Measurements from ENCODE around the gene CCDC85C. TPM values are rescaled to one million over a fixed set of nuclear protein-coding genes. Genes with fewer than 3 reads are reported as not detected.

Gene CCDC85C
- total and polyA plus RNA-seq, 2 of the 8 experiments (the other 6 are each of a cell fraction or from before 2014, with no cell fraction given), result 16.8 to 35.8 TPM

DNA sequence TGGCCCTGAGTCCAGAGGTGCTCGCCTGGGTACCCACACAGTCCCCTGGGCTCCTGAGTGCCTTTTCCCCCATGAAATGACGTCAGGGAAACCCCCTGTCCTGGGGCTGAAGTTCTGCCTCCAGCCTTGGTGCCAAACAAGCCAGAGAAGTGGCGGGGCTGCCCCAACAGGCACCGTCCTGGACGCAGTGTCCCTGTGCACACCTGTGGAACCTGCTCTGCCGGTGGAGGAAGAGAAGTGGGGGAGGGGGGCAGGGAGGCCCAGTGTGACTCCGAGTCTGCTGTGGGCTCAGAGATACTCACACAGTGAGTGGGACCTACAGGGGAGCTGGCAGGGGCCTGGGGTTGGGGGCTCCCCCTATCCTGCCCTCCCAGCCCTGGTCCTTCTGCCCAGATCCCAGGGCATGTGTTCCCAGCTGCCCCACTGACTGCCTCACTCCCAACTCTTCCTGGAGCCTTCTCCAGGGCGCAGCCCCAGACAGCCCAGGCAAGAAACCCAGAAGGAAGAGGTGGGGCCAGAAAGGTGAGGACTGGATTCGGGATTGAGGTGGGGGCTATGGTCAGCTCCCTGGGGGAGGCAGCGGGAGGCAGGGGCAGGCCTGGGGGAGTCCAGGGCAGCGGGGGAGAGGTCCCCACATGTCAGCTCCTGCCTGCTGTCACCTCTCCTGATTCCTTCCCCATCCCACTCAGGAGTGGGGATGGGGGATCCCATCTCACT is 24.7 kb downstream of the CCDC85C start (continued):
- TF ChIP-seq, protein P1, sequence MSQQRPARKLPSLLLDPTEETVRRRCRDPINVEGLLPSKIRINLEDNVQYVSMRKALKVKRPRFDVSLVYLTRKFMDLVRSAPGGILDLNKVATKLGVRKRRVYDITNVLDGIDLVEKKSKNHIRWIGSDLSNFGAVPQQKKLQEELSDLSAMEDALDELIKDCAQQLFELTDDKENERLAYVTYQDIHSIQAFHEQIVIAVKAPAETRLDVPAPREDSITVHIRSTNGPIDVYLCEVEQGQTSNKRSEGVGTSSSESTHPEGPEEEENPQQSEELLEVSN (IDR thresholded peaks at IDR 0.05), result no peak
- no peak for TF ChIP-seq ATF3 (IDR thresholded peaks at IDR 0.05; ENCODE audit: insufficient read depth, low read depth, low read length)
- TF ChIP-seq TAF7 (optimal IDR thresholded peaks at IDR 0.05; ENCODE audit: borderline replicate concordance, low read depth, low read length), result no peak
- TF ChIP-seq BACH1 (IDR thresholded peaks at IDR 0.05; ENCODE audit: low read length), result no peak

Measured in H1 (cell line).